Adrenal gland (tissue), 5 donors: ENCODE data around the gene ZIC4.

Experiments used
- POLR2A ChIP-seq, 2 donors: fragments of 450-650 bp; IDR thresholded peaks; one replicate each; pipeline ENCODE4 v1.6.1; 2017; ENCODE audit warnings: antibody characterized with exemption in 2 of 2, mild to moderate bottlenecking in 2 of 2, moderate library complexity in 1 of 2
- TF ChIP-seq, protein P1 (sequence below), 6 experiments: fragments of 450-650 bp in 4 of 6; fragments of 200-600 bp in 2 of 6; sonication (generic) in 1 of 6; IDR thresholded peaks; 1 replicate in 5 of 6; 2 replicates in 1 of 6; pipeline versions ENCODE4 v1.5.1 to v1.8.0; 2016 to 2021; ENCODE audit warnings: antibody characterized with exemption in 6 of 6, mild to moderate bottlenecking in 2 of 6, moderate library complexity in 1 of 6
- donor health status: DM: no; HTN: no; CAD: no.

DNA sequence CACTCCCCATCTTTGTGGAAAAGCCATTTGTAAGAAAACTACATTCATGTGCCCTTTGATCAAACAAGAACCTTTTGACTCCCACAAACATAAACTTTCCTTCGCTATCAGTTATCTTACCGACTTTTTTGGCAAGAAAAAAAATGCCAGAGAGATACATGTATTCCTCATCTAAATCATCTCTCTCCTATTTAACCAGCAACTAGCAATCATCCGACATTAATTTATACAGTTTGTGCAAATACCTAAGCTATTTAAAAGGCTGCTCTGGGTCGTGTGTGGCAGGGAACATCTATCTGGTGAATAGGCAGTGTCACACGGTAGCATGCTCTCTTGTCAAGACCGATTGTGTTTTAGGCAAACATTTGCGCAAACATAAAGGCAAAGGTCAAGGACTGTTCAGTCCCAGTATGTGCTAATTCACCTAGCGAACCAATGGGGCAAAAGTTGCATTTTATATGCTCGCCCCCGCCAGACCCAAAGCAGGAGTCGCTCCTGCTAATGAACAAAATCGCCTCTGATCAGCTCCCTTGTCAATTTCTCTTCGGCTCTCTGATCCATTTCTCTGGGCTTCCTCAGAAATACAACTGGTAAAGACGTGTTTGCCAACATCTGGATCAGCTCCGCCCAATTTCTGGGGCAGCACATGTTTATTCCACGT lies 37.7 kb downstream of the ZIC4 start:
- TF ChIP-seq, protein P1, sequence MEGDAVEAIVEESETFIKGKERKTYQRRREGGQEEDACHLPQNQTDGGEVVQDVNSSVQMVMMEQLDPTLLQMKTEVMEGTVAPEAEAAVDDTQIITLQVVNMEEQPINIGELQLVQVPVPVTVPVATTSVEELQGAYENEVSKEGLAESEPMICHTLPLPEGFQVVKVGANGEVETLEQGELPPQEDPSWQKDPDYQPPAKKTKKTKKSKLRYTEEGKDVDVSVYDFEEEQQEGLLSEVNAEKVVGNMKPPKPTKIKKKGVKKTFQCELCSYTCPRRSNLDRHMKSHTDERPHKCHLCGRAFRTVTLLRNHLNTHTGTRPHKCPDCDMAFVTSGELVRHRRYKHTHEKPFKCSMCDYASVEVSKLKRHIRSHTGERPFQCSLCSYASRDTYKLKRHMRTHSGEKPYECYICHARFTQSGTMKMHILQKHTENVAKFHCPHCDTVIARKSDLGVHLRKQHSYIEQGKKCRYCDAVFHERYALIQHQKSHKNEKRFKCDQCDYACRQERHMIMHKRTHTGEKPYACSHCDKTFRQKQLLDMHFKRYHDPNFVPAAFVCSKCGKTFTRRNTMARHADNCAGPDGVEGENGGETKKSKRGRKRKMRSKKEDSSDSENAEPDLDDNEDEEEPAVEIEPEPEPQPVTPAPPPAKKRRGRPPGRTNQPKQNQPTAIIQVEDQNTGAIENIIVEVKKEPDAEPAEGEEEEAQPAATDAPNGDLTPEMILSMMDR (IDR thresholded peaks at IDR 0.05): no peak
- no peak for TF ChIP-seq POLR2A (IDR thresholded peaks at IDR 0.05)
